HG03558 (cell line): ENCODE results near the gene IMPDH1.
"Not testable (repeated sequence)": the region's sequence is repeated elsewhere in the genome, so short reads cannot be mapped to it uniquely, and the experiment has no call there.

Experiments used
- ATAC-seq: cut with Tn5 transposase; IDR thresholded peaks from one replicate; pipeline ENCODE4 v1.9.1; 2021; ENCODE audit warnings: moderate number of reproducible peaks; ENCODE audit not compliant: unreplicated experiment; ENCODE audit errors: extremely low read depth

The IMPDH1 gene

DNA sequence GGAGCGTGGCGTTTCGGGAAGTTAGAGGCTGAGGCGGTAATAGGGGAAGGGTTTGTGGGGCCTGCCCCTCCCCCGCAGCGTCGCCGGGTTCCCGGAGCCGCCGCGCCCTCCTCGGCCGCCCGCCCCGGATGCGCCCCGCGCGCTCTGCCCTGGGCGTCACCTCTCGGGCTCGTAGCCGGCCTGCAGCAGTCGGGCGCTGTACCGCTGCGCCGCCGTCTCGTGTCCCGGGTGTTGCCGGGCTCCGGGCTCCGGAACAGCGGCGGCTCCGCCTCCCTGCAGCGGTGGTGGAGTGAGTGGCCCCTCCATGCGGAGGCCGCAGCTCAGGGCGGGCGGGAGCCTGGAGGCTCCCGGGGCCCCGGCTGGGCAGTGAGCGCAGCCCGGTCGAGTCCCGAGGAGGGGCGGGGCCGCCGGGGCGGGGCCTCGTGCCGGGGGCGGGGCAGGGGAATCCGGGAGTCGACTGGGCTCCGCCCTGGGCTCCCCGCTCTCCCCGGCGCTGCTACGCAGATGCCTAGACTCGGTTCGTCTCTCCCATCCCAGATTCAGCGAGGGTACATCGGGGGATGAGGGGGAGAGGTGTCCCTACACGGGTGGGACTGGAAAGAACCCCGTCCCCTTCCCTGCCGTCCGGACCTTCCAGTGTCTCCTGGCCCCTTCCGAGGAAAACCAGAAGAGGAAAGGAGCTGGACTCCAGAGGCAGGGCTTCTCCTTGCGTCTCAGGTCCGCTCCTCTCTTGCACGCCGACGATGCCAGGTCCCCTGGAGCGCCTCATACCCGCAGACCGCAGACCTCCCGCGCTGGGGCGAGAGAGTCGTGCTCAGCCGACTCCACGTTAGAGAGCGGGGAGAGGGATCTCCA lies at the start of gene IMPDH1:
Gene IMPDH1 (minus strand): TSS at position 387 of the 855 bp plus-strand sequence. CDS start 81 bp downstream, at position 306.
- peak; percentile 76 for ATAC-seq

DNA sequence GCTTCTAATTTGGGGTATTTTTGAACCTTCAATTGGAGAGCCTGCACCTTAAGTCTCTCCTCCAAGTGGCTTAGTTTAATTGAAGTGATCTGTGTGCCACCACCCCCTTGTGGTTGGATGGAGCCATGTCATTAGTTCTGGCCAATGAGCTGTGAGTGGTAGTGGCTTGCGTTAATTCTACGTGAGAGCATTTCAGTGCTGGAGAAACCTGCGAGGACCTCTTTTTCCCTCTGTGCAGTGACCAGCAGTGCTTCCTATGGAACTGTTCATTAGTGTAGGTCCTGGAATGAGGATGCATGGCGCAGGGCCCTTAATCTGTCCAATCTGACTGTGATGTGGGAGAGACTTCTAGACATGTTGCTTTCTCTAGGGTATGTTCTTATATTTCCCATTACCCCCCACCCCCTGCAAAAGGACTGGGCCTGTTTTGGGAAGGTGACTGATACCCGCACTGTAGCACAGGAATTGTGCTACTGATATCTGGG lies 49.7 kb upstream of the IMPDH1 start:
- peak; percentile 35 for ATAC-seq

DNA sequence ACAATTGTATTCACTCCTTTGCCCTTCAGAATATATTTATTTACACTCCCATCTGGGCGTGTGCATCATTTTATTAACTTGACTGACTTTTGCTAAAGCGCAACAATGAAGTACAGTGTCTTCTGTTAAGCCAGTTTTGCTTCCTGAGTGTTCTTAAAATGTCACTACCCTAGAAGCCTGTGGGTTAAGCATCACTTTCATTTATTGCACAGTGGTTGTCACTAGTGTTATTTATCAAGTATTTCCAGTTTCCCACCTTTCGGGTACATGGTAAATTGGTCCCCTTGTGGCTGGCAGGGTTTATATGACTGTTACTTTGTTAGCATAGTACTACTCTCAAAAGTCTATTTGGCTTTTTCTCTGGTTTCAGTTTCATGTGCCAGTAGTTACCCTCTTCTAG lies 49.2 kb upstream of the IMPDH1 start:
- ATAC-seq = peak; percentile 21

DNA sequence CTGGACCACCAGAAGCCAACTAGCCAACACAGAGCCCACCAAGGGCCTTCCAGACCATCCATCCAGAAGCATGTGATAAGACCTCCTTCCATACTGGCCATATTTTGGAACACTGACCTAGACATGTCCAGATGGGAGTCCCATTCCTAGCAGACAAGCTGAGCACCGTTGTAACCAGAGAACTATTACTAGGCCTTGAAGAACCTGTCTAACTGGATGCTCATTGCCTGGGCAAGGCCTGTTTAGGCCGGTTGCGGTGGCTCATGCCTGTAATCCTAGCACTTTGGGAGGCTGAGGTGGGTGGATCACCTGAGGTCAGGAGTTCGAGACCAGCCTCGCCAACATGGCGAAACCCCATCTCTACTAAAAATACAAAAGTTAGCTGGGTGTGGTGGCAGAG lies 47.6 kb upstream of the IMPDH1 start:
- not testable (repeated sequence) for ATAC-seq

DNA sequence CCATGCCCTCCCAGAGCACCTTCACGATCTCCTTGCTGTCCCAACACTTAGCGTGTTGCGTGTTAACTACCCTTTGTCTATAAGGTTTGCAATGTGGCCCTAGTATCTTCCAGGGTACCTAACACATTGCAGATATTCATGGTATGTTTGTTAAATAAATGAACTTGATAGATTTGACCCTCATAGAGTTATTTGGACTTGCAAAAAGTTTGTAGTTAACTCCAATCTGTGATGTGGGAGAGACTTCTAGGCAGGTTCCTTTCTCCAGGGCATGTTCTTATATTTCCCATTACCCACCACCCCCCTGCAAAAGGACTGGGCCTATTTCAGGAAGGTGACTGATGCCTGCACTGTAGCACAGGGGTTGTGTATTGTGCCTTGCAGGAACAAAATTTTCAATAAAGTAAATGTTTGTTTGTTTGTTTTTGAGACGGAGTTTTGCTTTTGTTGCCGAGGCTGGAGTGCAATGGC lies 46.5 kb upstream of the IMPDH1 start:
- ATAC-seq = no peak

DNA sequence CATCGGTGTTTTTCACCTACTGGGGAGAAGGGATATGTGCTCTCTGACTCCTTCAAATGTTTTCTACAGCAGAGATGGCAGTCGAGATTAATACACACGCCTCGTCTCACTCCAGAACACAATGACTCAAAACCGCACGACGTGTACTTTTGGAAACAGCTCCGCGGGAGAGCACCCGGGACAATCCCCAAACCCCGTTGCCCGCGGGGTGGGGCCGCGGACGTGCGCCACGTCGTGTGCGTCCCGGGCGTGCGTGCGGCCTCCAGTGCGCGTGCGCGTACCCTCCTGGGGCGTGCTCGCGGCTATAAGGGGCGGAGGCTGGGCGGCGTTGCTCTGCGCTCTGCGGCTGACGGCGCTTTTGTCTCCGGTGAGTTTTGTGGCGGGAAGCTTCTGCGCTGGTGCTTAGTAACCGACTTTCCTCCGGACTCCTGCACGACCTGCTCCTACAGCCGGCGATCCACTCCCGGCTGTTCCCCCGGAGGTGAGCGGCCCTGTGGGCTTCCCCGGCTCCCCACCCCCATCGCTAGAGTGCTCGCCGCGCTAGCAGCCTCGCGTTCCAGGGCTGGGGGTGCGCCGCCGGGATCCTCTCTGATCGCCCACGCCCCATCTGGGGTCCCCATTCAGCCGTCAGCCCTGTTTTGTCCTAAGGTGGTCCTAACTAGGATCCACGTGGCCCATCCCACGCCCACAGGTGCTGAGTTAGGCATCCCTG lies 45.9 kb upstream of the IMPDH1 start, which contains the start of gene HILPDA:
Gene HILPDA (plus strand): TSS at position 336 of the 712 bp plus-strand sequence. CDS start 1,391 bp downstream, outside the sequence.
- peak; percentile 68 for ATAC-seq

DNA sequence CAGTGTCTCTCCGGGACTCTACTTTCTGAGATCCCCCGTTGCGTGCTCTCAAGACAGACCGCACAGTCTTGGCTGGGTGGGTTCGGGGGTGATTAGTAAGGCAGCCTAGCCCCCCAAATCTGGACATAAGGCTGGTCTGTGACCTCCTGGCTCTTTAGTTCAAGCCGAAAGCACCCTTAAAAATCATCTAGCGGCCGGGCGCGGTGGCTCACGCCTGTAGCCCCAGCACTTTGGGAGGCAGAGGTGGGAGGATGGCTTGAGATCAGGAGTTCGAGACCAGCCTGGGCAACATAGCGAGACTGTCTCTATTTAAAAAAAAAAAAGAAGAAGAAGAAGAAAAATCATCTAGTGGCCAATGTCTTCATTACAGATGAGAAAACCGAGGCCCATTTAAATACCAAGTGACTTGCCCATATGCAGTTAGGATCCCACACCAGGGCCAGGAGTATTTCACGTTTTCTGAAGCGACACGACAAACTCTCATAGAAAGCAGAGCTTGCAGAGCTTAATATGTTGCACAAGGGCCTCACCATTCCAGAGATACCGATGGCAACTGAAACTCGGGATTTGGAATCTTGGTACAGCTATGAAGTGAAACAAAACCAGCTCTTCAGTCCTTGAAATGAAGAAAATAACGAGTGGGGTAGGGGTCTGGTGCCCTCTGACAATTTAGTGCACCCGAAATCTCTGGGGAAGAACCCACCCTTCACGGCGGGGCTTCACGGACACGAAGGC lies 45.2 kb upstream of the IMPDH1 start:
- ATAC-seq = no peak

DNA sequence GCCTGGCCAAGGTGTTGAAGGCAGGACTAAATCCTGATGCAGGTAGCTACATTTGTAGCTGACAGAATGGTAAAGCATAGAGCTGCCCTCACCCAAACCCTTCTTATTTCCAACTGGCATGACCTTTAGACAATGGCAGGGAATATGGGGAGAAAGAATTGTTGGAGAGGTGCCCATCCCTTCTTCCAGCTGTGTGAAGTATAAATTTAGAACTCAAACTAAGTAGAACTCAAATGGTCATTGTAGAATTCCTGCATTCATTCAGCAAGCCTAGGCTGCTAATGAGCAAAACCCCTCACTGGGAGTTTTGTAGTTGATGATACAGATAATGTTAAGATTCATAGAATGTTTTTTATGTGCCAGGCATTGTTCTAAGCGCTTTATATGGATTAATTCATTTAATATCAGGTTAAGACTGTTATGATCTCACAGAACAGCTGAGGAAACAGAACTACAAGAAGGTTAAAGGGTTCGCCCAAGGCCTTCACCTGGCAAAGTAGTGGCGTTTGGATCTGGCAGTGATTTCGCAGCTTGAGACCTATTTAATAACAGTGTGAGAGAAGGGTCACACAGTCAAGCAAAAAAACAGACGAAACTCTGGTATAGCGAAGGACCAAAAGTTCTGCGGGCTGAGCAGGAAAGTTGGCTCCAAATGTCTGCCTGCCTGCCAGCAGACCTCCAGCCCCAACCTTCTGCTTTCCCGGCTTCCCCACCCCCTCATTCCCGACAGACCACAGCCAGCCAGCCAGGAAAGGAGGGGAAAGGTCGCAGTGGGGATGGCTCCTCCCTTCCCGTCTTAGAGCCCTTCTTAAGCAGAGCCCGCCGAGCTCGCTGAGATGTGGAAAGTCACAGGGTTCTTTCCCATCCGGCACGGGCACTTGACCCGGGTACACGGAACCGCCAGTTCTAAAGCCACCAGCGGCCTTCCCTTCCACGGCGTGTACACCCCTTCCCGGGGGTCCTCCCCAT lies 44.3 kb upstream of the IMPDH1 start:
- no peak for ATAC-seq

DNA sequence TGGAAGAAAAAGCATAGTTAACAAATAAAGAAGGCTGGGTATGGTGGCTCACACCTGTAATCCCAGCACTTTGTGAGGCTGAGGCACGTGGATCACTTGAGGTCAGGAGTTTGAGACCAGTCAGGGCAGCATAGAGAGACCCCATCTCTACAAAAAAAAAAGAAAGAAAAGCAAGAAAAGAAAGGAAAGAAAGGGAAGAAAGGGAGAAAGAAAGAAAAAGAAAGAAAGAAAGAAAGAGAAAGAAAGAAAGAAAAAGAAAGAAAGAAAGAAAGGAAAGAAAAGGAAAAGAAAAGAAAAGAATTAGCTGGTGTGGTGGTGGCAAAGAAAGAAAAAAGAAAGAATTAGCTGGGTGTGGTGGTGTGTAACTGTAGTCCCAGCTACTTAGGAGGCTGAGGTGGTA lies 42.8 kb upstream of the IMPDH1 start:
- ATAC-seq = no peak

DNA sequence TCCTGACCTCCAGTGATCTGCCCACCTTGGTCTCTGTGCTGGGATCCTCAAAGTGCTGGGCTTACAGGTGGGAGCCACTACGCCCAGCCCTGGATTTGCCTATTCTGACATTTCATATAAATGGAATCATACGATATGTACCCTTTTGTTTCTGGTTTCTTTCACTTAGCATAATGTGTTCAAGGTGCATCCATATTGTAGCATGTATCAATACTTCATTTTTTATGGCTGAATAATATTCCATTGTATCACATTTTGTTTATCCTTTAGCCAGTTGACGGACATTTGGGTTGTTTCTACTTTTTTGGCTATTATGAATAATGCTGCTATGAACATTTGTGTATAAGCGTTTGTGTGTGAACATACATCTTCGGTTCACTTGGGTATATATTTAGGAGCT lies 41.1 kb upstream of the IMPDH1 start:
- ATAC-seq = no peak

DNA sequence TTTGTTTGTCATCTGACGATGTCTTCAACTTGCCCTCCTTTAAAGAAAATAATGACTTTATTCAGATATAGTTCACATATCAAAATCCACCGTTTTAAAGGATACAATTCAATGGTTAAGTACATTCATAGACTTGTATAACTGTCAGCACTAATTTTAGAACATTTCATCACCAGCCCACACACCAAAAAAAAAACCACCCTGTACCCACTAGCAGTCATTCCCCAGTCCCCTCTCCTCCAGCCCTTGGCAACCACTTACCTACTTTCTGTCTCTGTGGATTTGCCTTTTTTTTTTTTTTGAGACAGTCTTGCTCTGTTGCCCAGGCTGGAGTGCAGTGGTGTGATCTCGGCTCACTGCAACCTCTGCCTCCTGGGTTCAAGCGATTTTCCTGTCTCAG lies 40.6 kb upstream of the IMPDH1 start:
- no peak for ATAC-seq

DNA sequence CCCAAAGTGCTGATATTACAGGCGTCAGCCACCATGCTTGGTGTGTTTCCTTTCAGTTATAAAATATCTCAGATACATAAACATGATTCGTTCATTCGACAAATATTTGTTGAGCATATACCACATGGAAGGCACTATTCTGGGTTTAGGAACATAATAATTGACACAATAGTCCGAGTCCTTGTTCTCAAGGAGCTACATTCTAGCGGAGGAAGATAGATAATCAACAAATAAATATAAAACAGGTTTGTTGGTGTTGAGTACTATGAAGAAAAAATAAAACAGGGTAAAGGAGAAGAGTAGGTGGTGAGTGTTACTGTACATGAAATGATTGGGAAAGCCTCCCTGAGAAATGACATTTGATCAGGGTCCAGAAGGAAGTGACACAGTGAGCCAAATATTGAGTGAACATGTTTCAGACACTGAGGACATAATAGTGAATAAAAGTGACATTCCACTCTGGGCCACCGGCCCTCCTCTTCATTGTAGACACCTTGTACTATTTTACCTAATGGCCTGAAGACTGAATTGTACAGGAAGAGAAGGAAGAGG lies 39.0 kb upstream of the IMPDH1 start:
- no peak for ATAC-seq

DNA sequence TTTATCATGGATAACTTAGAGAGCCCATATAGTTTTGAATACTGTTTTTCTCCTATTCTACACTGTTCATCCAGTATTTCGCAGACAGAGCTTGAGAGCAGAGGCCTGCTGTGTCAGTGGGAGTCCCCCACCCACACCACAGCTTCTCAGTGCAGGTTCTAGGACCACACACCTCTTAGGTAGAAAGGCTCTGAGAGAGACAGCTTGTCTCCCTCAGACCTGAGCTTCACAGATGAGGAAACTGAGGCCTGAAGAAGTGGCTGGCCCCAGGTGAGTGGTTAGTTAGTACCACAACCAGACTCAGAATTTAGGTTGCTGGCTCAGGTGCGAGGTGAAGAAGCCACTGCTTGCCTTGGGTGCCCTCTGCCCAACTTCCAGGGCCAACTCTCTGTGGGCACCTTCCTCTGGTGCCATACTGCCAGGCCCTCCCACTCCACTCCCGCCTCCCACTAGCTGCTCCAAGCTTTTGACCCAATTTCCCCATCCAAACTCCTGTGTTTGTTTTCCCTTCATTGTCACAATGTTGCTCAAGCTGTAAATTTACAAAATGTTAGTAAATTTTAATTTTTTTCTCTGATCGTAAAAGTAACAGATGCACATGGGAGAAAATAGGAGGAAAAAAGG lies 38.3 kb upstream of the IMPDH1 start:
- ATAC-seq = no peak

DNA sequence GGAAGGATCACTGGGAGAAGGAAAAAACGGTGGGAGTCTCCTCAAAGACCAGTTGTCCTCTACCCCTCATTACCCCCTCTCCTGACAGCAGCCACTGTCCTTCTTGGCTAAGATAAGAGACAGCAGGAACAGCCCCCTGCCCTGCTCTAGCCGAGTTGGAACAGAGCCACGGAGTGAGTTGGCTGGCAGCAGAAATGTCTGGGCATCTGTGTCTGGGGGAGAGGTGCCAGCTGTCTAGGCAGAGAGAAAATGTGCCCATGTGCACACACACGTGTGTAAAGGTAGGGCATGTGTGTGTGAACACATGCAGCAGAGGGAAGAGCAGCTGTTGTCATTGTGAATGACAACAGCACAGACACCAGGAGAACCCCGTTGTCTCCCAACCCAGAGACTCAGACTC lies 36.5 kb upstream of the IMPDH1 start:
- no peak for ATAC-seq

DNA sequence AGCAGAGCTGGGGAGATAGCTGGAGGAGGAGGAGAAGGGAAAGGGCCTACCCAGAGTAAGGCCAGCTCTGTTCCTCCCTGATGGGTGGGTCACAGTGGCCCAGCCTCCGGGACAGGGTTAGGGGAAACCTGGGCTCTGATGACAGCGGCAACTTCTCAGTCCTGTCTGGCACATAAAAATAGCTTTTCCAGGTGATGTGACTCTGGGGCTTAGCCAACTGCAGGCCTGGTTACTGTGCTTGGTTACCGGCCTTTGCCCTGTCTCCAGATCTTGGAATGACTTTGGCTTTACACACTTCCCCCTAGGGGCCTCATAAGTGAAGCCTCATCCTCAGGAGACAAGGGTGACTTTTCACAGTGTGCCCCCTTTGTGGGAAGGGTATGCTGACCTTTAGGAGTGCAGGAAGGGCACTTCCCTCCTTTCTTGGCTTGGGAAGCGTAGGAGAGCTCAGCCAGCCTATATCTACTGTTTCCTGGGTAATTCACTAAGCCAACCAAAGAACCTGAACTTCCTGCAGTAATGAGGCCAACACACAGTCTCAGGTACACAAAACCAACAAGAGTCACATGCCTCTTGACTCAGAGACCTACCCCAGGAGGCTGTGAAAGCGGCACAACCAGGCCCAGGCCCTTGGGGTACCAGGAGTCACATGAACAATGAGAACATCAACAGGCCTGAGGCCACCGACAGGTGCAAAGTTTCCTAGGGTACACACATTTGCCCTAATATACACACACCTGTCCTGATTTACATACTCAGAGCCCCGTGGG lies 34.2 kb upstream of the IMPDH1 start:
- no peak for ATAC-seq

DNA sequence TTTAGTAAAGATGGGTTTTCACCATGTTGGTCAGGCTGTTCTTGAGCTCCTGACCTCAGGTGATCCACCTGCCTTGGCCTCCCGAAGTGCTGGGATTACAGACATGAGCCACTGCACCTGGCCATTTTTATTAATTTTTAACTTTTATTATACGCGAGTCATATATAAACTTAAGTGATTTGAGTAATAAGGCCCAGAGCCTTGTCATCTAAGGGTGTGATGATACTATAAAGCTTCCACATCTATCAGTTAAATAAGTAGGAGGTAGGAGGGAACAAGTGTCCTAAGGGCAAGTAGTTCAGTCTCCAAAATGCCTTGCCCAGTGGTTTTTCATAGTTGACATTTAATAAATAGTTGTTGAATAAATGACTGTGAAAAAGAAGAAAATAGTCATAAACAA lies 32.6 kb upstream of the IMPDH1 start:
- ATAC-seq = no peak

DNA sequence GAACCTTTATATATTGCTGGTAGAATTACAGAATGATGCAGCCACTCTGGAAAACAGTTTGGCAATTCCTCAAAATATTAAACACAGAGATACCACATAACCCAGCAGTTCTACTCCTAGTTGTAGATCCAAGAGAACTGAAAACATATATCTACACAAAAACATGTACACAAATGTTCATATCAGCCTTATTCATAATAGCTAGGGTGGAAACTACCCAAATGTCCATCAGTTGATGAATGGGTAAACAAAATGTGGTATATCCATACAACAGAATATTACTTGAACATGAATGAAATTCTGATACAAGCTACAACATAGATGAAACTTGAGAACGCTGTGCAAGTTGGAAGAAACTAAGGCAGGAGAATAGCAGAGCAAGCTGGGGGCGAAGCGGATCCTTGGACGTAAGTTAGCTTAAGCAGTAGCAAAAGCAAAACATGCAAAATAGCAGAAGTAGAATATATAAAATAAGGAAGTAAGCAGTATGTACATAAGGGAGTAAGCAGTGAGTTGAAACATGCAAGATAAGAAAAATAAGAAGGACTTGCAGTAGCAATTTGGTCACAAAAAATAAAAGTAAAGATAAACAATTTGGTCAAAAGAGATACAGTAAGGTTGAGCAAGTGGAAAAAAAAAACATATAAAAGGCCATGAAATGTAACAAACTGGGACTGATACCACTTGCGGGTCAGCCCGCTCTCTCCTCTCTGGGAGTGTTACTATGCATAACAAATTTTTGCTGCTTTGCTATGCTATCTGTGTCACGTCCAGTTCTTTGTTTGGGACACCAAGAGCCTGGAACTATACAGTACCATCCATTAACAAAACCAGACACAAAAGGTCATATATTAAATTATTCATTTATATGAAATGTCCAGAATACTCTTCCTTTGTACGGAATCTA lies 27.9 kb upstream of the IMPDH1 start:
- ATAC-seq = no peak
